Astrocyte (in vitro differentiated cells and primary cell): ENCODE results near the gene MARCOL.

Experiments
- CTCF ChIP-seq: IDR thresholded peaks from 2 replicates; pipeline ENCODE4 v1.5.1; 2011; ENCODE audit warnings: low read depth, mild to moderate bottlenecking, inconsistent platforms, low read length, moderate library complexity; ENCODE audit not compliant: insufficient read depth
- EZH2 ChIP-seq: IDR thresholded peaks from 2 replicates; pipeline ENCODE4 v1.6.1; 2012; ENCODE audit warnings: mild to moderate bottlenecking, low read length, inconsistent platforms; ENCODE audit not compliant: insufficient read depth

GRCh38 chr5:148255456-148255855, 17.1 kb downstream of the MARCOL start:
- TF ChIP-seq CTCF (no peak), EZH2 (no peak)
